ENCODE data around the gene OR13C8. TPM values are rescaled to one million over a fixed set of nuclear protein-coding genes. Genes with fewer than 3 reads are reported as not detected.

OR13C8 gene
- polyA plus RNA-seq, 6 donors from 2014 or later: not detected

Other genes starting within 250 kb of the OR13C8 start
- gene OR13F1, start 64.9 kb upstream of the OR13C8 start, polyA plus RNA-seq (ENCODE audit: low read depth in 6 of 6): not detected
- not detected for gene OR13C4, start 42.0 kb upstream of the OR13C8 start, polyA plus RNA-seq (ENCODE audit: low read depth in 6 of 6)
- not detected for gene OR13C3, start 32.3 kb upstream of the OR13C8 start, polyA plus RNA-seq (ENCODE audit: low read depth in 6 of 6)
- not detected for gene OR13C5, start 30.2 kb downstream of the OR13C8 start, polyA plus RNA-seq (ENCODE audit: low read depth in 6 of 6)
- gene OR13C2, start 36.5 kb downstream of the OR13C8 start, polyA plus RNA-seq (ENCODE audit: low read depth in 6 of 6): not detected
- not detected for gene OR13C9, start 49.0 kb downstream of the OR13C8 start, polyA plus RNA-seq (ENCODE audit: low read depth in 6 of 6)
- not detected for gene OR13D1, start 125.3 kb downstream of the OR13C8 start, polyA plus RNA-seq (ENCODE audit: low read depth in 6 of 6)
- 10 to 100 TPM; 22.1 to 60.3 (median 28.3) TPM for gene NIPSNAP3A, start 178.5 kb downstream of the OR13C8 start, polyA plus RNA-seq (ENCODE audit: low read depth in 6 of 6)
- 10 to 100 TPM in 2 of 6 donors, 1 to 10 TPM in 4; 4.4 to 12.1 (median 5.9) TPM for gene NIPSNAP3B, start 195.0 kb downstream of the OR13C8 start, polyA plus RNA-seq (ENCODE audit: low read depth in 6 of 6)